HUES48 (cell line): ENCODE results near the gene CPLX1.

Experiments used
- H3K27ac ChIP-seq: one replicate; pipeline ENCODE4 v1.7.0; 2013; ENCODE audit warnings: low read depth, low read length, inconsistent platforms
- H3K27me3 ChIP-seq: 2 replicates; pipeline ENCODE4 v1.6.1; 2013; ENCODE audit warnings: mild to moderate bottlenecking, low read length; ENCODE audit not compliant: control insufficient read depth, insufficient read depth
- H3K36me3 ChIP-seq: 2 replicates; pipeline ENCODE4 v1.6.1; 2013; ENCODE audit warnings: low read length; ENCODE audit not compliant: control insufficient read depth, insufficient read depth
- H3K4me1 ChIP-seq: 2 replicates; pipeline ENCODE4 v1.6.1; 2013; ENCODE audit warnings: mild to moderate bottlenecking, low read length; ENCODE audit not compliant: control insufficient read depth, insufficient read depth
- H3K4me3 ChIP-seq: 2 replicates; pipeline ENCODE4 v1.5.1; 2013; ENCODE audit warnings: mild to moderate bottlenecking, low read depth, low read length
- H3K9ac ChIP-seq: 2 replicates; pipeline ENCODE4 v1.6.1; 2013; ENCODE audit warnings: mild to moderate bottlenecking, low read depth, low read length, moderate library complexity
- H3K9me3 ChIP-seq: 2 replicates; pipeline ENCODE4 v1.6.1; 2013; ENCODE audit warnings: low read length; ENCODE audit not compliant: control insufficient read depth, insufficient read depth

Gene CPLX1

DNA sequence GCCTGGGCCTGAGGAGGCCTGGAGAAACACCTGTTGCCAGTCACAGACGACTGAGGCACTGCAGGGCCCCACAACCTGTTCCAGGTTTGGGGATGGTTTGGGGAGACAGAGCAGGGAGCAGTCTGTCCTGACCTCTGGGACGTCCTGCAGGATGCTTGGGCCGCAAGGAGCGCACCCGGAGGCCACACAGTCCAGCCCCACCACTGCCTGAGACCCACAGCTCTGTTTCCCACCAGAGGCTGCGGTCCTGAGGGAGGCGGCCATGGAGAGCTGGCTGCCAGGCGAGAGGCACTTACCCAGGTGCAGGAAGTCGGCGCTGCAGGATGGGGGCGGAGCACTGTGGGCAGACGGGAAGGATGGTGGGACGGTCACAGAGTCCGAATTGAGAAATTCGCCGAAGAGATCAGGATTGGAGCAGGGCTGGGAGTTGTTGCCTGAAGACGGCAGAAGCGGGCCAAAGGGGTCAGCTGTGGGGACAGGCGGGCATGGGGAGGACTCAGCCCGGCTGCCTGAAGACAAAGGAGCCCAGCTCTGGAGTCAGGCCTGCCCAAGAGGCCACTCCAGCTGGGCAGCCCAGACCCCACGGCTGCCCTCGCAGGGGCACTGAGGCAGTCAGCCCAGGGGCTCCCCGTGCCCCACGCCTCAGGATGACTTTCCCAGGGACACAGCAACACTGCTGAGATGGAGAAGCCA, 40.3 kb upstream of the CPLX1 start:
- no peaks in the 10 kb centered on the region for H3K4me1 ChIP-seq
- H3K27ac ChIP-seq, result no peak overlapping the region
- H3K36me3 ChIP-seq, result peaks cover 66% of the 10 kb centered on the region
- no peaks in the 10 kb centered on the region for H3K9me3 ChIP-seq
- H3K27me3 ChIP-seq, result no peaks in the 10 kb centered on the region
- no peak overlapping the region for H3K9ac ChIP-seq
- no peak overlapping the region for H3K4me3 ChIP-seq

DNA sequence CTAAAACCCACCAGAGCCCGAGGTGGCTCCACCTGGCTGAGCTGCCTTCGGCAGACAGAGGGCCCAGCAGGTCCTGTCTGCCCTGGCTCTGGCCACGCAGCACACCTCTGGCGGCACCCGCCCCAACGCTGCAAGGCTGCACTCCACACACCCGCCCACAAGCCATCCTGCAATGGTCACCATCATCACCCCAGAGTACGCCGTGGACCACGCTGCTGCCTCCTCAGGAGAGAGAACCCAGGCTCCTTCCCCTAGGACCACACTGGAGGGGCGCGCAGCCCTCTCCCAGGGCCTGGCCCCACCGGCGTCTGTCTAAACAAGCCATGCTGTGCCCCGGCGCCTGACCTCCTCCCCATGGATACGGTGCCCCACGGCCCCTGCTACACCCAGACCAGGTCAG, 39.6 kb upstream of the CPLX1 start:
- Histone ChIP-seq H3K36me3 (peaks cover 71% of the 10 kb centered on the region), H3K4me3 (no peak overlapping the region), H3K9ac (no peak overlapping the region), H3K27me3 (no peaks in the 10 kb centered on the region), H3K9me3 (no peaks in the 10 kb centered on the region), H3K4me1 (no peaks in the 10 kb centered on the region), H3K27ac (no peak overlapping the region)

DNA sequence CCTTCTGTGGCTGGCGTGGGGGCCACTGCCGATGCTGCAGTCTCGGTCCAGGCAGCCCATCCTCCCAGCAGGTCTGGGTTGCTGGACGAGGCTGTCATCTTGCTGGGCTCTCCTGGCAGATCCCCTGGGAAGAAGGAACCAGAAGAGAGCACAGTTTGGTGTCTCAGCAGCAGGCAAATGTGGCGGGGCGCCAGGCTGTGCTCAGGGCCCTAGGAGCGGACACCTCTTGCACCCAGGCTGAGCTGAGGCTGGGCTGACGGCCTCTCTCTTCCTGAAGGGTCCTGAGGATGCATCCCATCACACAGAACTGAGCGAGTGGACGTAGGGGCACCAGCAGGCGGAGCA, 39.2 kb upstream of the CPLX1 start:
- Histone ChIP-seq H3K27me3 (no peaks in the 10 kb centered on the region), H3K9me3 (no peaks in the 10 kb centered on the region), H3K4me3 (no peak overlapping the region), H3K27ac (no peak overlapping the region), H3K4me1 (no peaks in the 10 kb centered on the region), H3K36me3 (peaks cover 70% of the 10 kb centered on the region), H3K9ac (no peak overlapping the region)

DNA sequence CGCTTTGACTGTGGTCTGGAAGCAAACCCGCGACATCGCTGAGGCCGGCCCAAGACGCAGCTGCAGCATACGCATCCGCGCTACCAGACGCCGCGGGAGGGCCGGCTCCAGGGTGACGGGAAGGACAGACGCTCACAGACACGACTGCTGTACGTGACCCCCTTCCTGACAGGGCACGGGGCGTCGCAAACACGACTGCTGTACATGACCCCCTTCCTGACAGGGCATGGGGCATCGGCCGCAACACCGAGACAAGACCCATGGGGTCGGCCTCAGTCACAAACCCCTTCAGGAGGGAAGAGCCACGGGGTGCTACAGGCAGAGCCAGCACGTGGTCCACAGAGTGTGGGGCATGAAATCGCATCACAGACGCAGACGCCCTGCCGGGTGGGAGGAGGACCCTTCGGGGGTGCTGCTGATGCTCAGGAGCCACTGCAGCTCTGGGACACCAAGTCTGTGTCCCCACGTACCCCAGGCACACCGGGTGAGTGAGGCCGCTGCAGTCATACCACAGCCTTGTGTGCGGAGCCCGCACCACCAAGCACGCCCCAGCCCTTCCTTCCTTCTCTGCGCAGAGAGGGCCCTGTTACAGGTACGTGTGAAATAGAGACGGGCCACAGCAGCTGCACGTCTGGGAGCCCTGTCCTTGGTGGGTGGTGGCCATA, 38.7 kb upstream of the CPLX1 start:
- Histone ChIP-seq H3K4me3 (no peak overlapping the region), H3K27ac (no peak overlapping the region), H3K9ac (no peak overlapping the region), H3K9me3 (no peaks in the 10 kb centered on the region), H3K27me3 (no peaks in the 10 kb centered on the region), H3K36me3 (peaks cover 70% of the 10 kb centered on the region), H3K4me1 (no peaks in the 10 kb centered on the region)

DNA sequence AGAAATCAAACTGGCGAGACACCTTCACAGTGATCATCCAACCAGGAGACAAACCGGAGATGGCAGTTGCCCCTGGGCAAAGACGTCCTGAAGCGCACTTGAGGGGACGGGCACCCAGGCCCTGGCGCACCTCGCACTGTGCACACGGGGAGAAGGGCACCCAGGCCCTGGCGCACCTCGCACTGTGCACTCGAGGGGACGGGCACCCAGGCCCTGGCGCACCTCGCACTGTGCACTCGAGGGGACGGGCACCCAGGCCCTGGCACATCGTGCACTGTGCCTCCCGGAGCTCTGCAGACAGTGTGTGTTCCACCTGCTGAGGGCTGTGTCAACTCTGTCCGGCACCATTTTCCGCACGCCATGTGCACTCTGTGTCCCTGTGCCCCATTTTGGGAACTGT, 34.6 kb upstream of the CPLX1 start:
- Histone ChIP-seq H3K36me3 (peaks cover 77% of the 10 kb centered on the region), H3K9me3 (no peaks in the 10 kb centered on the region), H3K27me3 (no peaks in the 10 kb centered on the region), H3K27ac (no peak overlapping the region), H3K9ac (no peak overlapping the region), H3K4me1 (no peaks in the 10 kb centered on the region), H3K4me3 (no peak overlapping the region)

DNA sequence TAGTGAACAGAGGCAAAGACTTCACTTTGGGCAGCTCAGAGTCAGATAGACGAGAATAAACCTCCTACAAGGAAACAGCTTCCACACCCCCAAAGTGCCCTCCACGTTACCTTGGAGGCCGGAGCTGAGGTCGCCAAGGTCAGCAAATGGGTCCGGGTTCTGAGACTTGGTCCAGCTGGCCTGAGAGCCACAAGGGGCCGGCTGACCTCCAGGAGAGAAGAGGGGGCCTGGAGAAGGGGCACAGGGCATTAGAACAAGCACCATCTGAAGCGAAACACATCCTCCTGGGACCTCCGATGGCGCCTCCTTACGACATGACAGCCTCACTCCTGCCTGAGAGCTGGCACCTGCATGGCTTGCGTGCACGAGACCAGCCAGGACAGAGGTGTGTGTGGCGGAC, 33.6 kb upstream of the CPLX1 start:
- Histone ChIP-seq H3K36me3 (peaks cover 72% of the 10 kb centered on the region), H3K9me3 (no peaks in the 10 kb centered on the region), H3K27ac (no peak overlapping the region), H3K27me3 (no peaks in the 10 kb centered on the region), H3K4me1 (no peaks in the 10 kb centered on the region), H3K9ac (no peak overlapping the region), H3K4me3 (no peak overlapping the region)

DNA sequence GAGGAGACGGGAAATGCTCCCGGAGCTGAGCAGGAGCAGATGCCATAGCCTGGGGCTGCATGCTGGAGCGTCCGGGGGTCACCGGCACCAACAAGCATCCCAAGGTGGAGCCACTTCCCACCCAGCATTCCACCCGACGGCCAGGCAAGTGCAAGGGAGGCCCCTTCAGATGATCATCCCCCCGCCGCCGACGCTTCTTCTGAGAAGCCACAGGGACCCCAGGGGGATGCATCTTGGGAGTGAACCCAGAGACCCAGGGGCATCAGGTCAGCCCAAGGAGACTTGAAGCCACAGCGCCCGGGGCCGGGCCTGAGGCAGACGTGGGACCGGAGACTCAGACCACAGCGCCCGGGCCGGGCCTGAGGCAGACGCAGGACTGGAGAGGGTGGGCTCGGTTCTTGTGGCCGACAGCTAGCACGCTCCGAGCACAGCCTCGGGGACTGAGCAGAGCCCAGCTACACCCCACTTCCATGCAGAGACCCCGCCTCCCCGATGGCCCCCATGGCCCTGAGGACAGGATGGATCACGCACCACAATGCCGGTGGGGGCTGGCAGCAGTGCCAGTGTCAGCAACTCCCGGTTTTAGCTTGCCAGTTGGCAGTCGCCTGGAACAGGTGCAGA, 33.0 kb upstream of the CPLX1 start:
- H3K4me3 ChIP-seq, result no peak overlapping the region
- H3K27ac ChIP-seq, result no peak overlapping the region
- peaks cover 71% of the 10 kb centered on the region for H3K36me3 ChIP-seq
- H3K4me1 ChIP-seq, result no peaks in the 10 kb centered on the region
- H3K27me3 ChIP-seq, result no peaks in the 10 kb centered on the region
- H3K9ac ChIP-seq, result no peak overlapping the region
- no peaks in the 10 kb centered on the region for H3K9me3 ChIP-seq

DNA sequence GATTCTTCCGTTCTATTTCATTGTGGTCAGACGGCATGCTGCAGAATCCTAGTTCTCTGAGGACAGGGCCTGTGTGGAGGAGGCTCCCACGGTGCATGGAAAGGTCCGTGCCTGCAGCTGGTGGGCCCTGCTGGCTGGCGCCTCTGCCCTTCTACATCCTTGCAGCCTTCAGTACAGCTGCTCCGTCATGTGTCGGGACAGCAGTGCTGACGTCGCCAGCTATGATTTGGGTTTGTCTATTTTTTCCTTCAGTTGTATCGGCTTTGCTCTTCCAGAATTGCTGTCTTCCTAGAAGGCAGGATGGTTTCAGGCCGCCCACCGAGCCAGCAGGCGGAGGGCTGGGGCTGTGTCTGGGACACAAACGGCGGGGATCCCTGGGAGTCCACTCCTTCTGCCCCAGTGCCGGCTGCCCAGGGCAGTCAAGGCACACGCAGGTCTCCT, 32.1 kb upstream of the CPLX1 start:
- H3K27me3 ChIP-seq, result no peaks in the 10 kb centered on the region
- no peaks in the 10 kb centered on the region for H3K9me3 ChIP-seq
- H3K4me1 ChIP-seq, result no peaks in the 10 kb centered on the region
- H3K27ac ChIP-seq, result no peak overlapping the region
- H3K36me3 ChIP-seq, result peaks cover 65% of the 10 kb centered on the region
- H3K9ac ChIP-seq, result no peak overlapping the region
- H3K4me3 ChIP-seq, result no peak overlapping the region

DNA sequence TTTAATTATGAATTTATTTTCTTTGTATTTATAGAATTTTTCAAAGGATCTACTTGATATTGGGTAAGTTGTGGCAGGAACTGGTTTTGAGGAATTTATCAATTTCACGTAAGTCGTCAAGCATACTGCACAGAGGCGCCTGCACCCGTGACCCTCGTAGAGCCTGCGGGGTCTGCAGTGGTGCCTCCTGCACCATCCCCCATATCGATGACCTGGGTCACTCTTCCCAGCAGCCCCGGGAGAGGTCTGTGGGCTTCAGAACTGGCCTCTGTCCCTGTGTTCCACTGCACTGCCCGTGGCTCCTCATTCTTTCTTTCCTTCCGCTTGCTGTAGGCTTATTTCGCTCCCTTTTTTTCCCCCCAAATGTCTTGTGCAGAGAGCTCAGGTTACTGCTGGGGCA, 31.5 kb upstream of the CPLX1 start:
- Histone ChIP-seq H3K9me3 (no peaks in the 10 kb centered on the region), H3K9ac (no peak overlapping the region), H3K27ac (no peak overlapping the region), H3K4me3 (no peak overlapping the region), H3K36me3 (peaks cover 61% of the 10 kb centered on the region), H3K27me3 (no peaks in the 10 kb centered on the region), H3K4me1 (no peaks in the 10 kb centered on the region)

DNA sequence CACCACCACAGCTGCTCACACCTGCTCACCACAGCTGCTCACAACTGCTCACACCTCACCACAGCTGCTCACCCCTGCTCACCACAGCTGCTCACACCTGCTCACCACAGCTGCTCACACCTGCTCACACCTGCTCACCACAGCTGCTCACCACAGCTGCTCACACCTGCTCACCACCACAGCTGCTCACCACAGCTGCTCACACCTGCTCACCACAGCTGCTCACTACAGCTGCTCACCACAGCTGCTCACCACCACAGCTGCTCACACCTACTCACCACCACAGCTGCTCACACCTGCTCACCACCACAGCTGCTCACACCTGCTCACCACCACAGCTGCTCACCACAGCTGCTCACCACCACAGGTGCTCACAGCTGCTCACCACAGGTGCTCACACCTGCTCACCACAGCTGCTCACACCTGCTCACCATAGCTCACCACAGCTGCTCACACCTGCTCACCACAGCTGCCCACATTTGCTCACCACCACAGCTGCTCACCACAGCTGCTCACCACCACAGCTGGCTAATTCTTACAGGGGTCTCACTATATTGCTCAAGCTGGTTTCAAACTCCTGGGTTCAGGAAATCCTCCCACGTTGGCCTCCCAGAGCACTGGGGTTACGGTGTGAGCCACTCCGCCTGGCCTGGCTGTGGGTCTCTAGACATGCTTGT, 30.4 kb upstream of the CPLX1 start:
- peaks cover 53% of the 10 kb centered on the region for H3K36me3 ChIP-seq
- no peaks in the 10 kb centered on the region for H3K27me3 ChIP-seq

DNA sequence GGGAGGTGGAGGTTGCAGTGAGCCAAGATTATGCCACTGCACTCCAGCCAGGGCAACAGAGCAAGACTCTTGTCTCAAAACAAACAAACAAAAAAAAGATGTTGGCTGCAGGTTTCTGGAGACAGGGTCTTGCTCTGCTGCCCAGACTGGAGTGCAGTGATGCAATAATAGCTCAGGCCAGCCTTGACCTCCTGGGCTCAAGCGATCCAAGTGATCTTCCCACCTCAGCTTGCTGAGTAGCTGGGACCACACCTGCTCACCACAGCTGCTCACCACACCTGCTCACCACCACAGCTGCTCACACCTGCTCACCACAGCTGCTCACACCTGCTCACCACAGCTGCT, 29.9 kb upstream of the CPLX1 start:
- no peaks in the 10 kb centered on the region for H3K9me3 ChIP-seq
- H3K36me3 ChIP-seq, result peaks cover 50% of the 10 kb centered on the region
- no peaks in the 10 kb centered on the region for H3K4me1 ChIP-seq
- H3K27me3 ChIP-seq, result no peaks in the 10 kb centered on the region
- no peak overlapping the region for H3K9ac ChIP-seq
- no peak overlapping the region for H3K27ac ChIP-seq
- H3K4me3 ChIP-seq, result no peak overlapping the region

More for the DNA sequence above, 30.4 kb upstream of the CPLX1 start:
- Histone ChIP-seq H3K9ac (no peak overlapping the region), H3K27ac (no peak overlapping the region), H3K9me3 (no peaks in the 10 kb centered on the region), H3K4me3 (no peak overlapping the region), H3K4me1 (no peaks in the 10 kb centered on the region)
